ENCODE results near the gene TMEM167B. TPM values are rescaled to one million over a fixed set of nuclear protein-coding genes. Genes with fewer than 3 reads are reported as not detected.

The TMEM167B gene
- total and polyA plus RNA-seq, 2 of the 8 experiments (the other 6 are each of a cell fraction or from before 2014, with no cell fraction given): 3.6 to 14.8 TPM

GRCh38 chr1:109075531-109076490 lies 14.8 kb upstream of the TMEM167B start, which contains the start of gene TAF13 (continued):
- no peak for TF ChIP-seq USF2 (IDR thresholded peaks at IDR 0.05; ENCODE audit: low read length)
- no peak for TF ChIP-seq RXRA (IDR thresholded peaks at IDR 0.05; ENCODE audit: insufficient read depth, low read depth, low read length)

Data from H1 (cell line).